ENCODE measurements around the gene RUNX2.

The RUNX2 gene

DNA sequence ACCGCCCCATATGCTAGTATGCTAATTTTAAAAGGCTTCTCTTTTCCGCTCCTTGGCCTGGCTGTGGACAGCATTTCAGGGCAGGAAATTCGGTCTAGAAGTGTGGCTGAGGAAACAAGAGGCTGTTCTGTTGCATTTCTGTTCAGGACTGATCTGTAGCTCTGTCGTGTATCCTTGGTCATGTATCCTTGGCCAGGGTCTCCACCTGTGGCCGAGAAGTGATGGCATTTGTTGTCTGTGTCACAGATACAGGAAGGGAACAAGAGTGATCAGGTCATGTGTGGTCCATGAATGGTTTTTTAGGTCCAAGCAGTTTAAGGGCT is 350.1 kb downstream of the RUNX2 start:
- no peak overlapping the region for H2AFZ ChIP-seq (ENCODE audit: low read length)
- H3K9me3 ChIP-seq (ENCODE audit: low read length): peaks cover 3% of the 10 kb centered on the region; the same call in 1 of the 2 replicates
- peaks cover 17% of the 10 kb centered on the region for H3K4me1 ChIP-seq (ENCODE audit: insufficient read depth, low read length, severe bottlenecking)
- H3K79me2 ChIP-seq (ENCODE audit: insufficient read depth, low read length): no peaks in the 10 kb centered on the region
- H3K4me3 ChIP-seq (ENCODE audit: low read depth, low read length, poor library complexity, severe bottlenecking): peak overlapping the region; percentile 44
- H3K27me3 ChIP-seq (ENCODE audit: insufficient read depth, low read length): no peaks in the 10 kb centered on the region
- H3K36me3 ChIP-seq (ENCODE audit: insufficient read depth, low read length): no peaks in the 10 kb centered on the region
- no peaks in the 10 kb centered on the region for H3F3A ChIP-seq (ENCODE audit: insufficient read depth, low read length)
- TF ChIP-seq, protein P1, sequence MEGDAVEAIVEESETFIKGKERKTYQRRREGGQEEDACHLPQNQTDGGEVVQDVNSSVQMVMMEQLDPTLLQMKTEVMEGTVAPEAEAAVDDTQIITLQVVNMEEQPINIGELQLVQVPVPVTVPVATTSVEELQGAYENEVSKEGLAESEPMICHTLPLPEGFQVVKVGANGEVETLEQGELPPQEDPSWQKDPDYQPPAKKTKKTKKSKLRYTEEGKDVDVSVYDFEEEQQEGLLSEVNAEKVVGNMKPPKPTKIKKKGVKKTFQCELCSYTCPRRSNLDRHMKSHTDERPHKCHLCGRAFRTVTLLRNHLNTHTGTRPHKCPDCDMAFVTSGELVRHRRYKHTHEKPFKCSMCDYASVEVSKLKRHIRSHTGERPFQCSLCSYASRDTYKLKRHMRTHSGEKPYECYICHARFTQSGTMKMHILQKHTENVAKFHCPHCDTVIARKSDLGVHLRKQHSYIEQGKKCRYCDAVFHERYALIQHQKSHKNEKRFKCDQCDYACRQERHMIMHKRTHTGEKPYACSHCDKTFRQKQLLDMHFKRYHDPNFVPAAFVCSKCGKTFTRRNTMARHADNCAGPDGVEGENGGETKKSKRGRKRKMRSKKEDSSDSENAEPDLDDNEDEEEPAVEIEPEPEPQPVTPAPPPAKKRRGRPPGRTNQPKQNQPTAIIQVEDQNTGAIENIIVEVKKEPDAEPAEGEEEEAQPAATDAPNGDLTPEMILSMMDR (IDR thresholded peaks at IDR 0.05; ENCODE audit: low read length): no peak
- TF ChIP-seq EZH2 (IDR thresholded peaks at IDR 0.05; ENCODE audit: borderline replicate concordance, low read length): no peak
- peak overlapping the region; percentile 86 for H3K27ac ChIP-seq (ENCODE audit: low read depth, low read length, poor library complexity, severe bottlenecking)
- peak overlapping the region; percentile 46; the same call in 1 of the 2 replicates for H3K9ac ChIP-seq (ENCODE audit: low read length)
- H3K4me2 ChIP-seq (ENCODE audit: low read length): peak overlapping the region; percentile 81
- H3K9me2 ChIP-seq (ENCODE audit: low read depth, low read length): no peaks in the 10 kb centered on the region
- H4K20me1 ChIP-seq (ENCODE audit: insufficient read depth, low read length): no peaks in the 10 kb centered on the region

DNA sequence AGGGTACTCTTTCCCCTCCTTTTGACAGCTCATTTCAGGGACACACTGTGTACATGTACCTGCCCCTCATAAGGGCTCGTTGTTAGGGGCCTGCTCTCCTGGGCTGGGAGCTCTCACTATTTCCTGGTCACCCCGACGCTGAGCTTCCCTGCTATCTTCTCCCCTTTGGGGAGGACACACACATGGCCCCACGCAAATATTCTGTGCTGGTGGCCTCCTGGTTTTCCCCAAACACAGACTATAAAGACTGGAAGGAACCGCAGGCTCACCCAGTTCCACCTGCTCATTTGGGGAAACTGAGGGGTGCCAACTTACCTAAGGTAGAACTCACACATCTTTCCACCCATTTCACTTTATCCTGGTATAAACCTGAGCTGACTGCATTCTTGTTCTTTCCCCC is 351.0 kb downstream of the RUNX2 start:
- Histone ChIP-seq H3K9me3 (ENCODE audit: low read length) (peaks cover 4% of the 10 kb centered on the region; the same call in 1 of the 2 replicates), H3K79me2 (ENCODE audit: insufficient read depth, low read length) (no peaks in the 10 kb centered on the region), H3K9me2 (ENCODE audit: low read depth, low read length) (no peaks in the 10 kb centered on the region), H3K9ac (ENCODE audit: low read length) (no peak overlapping the region), H3K27ac (ENCODE audit: low read depth, low read length, poor library complexity, severe bottlenecking) (no peak overlapping the region), H3K27me3 (ENCODE audit: insufficient read depth, low read length) (no peaks in the 10 kb centered on the region), H3K4me1 (ENCODE audit: insufficient read depth, low read length, severe bottlenecking) (peaks cover 17% of the 10 kb centered on the region), H2AFZ (ENCODE audit: low read length) (no peak overlapping the region), H4K20me1 (ENCODE audit: insufficient read depth, low read length) (no peaks in the 10 kb centered on the region), H3K36me3 (ENCODE audit: insufficient read depth, low read length) (no peaks in the 10 kb centered on the region), H3F3A (ENCODE audit: insufficient read depth, low read length) (no peaks in the 10 kb centered on the region), H3K4me3 (ENCODE audit: low read depth, low read length, poor library complexity, severe bottlenecking) (no peak overlapping the region), H3K4me2 (ENCODE audit: low read length) (no peak overlapping the region)
- TF ChIP-seq, protein P1 (IDR thresholded peaks at IDR 0.05; ENCODE audit: low read length): no peak
- TF ChIP-seq EZH2 (IDR thresholded peaks at IDR 0.05; ENCODE audit: borderline replicate concordance, low read length): no peak

DNA sequence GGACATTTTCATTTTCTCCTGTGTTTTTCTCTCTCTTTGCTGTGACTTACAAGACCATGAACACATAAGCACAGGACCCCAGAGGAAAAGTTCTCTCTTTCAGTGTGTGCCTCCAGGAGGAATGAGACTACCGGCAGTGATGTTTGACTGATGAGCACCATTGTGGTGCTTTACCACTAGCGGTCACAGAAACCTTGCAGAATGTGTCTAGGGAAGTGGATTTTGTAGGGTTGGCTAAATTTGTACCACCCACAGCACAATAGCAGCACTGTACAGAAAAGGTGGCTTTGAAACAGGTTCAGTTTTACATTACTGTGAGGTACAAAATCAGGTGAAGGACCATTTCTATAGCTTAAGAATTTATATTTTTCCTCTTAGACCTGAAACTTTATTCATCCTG is 351.5 kb downstream of the RUNX2 start:
- Histone ChIP-seq H3K27me3 (ENCODE audit: insufficient read depth, low read length) (no peaks in the 10 kb centered on the region), H3K4me2 (ENCODE audit: low read length) (no peak overlapping the region), H3K4me3 (ENCODE audit: low read depth, low read length, poor library complexity, severe bottlenecking) (no peak overlapping the region), H3K9me3 (ENCODE audit: low read length) (peaks cover 4% of the 10 kb centered on the region; the same call in 1 of the 2 replicates), H3K79me2 (ENCODE audit: insufficient read depth, low read length) (no peaks in the 10 kb centered on the region), H3K9me2 (ENCODE audit: low read depth, low read length) (no peaks in the 10 kb centered on the region), H2AFZ (ENCODE audit: low read length) (no peak overlapping the region), H4K20me1 (ENCODE audit: insufficient read depth, low read length) (no peaks in the 10 kb centered on the region), H3K27ac (ENCODE audit: low read depth, low read length, poor library complexity, severe bottlenecking) (no peak overlapping the region), H3K9ac (ENCODE audit: low read length) (no peak overlapping the region), H3K4me1 (ENCODE audit: insufficient read depth, low read length, severe bottlenecking) (peaks cover 17% of the 10 kb centered on the region), H3K36me3 (ENCODE audit: insufficient read depth, low read length) (no peaks in the 10 kb centered on the region), H3F3A (ENCODE audit: insufficient read depth, low read length) (no peaks in the 10 kb centered on the region)
- no peak for TF ChIP-seq EZH2 (IDR thresholded peaks at IDR 0.05; ENCODE audit: borderline replicate concordance, low read length)
- TF ChIP-seq, protein P1 (IDR thresholded peaks at IDR 0.05; ENCODE audit: low read length): no peak

Data from OCI-LY1 (cell line).